DOHH2 (cell line): ENCODE data around the gene CHST5.

Experiments
- CTCF ChIP-seq: fragments of 200-600 bp; sonication (generic); IDR thresholded peaks from one replicate; pipeline ENCODE4 v1.5.1; 2014; ENCODE audit warnings: antibody characterized with exemption, mild to moderate bottlenecking, low read depth, low read length; ENCODE audit not compliant: poor library complexity, severe bottlenecking
- EZH2phosphoT487 ChIP-seq: fragments of 200-600 bp; sonication (generic); IDR thresholded peaks from 2 replicates; pipeline ENCODE4 v1.6.1; 2017; ENCODE audit warnings: borderline replicate concordance, mild to moderate bottlenecking, antibody characterized with exemption, low read length, moderate library complexity, mixed read lengths

GRCh38 chr16:75570396-75571065 lies 34.6 kb upstream of the CHST5 start:
- TF ChIP-seq EZH2phosphoT487 (no peak), CTCF (no peak)
